ENCODE measurements around the gene ITGAD.

- no peak for TF ChIP-seq CTCF (tag by site-specific recombination; IDR thresholded peaks at IDR 0.05)
- TF ChIP-seq, protein P1, sequence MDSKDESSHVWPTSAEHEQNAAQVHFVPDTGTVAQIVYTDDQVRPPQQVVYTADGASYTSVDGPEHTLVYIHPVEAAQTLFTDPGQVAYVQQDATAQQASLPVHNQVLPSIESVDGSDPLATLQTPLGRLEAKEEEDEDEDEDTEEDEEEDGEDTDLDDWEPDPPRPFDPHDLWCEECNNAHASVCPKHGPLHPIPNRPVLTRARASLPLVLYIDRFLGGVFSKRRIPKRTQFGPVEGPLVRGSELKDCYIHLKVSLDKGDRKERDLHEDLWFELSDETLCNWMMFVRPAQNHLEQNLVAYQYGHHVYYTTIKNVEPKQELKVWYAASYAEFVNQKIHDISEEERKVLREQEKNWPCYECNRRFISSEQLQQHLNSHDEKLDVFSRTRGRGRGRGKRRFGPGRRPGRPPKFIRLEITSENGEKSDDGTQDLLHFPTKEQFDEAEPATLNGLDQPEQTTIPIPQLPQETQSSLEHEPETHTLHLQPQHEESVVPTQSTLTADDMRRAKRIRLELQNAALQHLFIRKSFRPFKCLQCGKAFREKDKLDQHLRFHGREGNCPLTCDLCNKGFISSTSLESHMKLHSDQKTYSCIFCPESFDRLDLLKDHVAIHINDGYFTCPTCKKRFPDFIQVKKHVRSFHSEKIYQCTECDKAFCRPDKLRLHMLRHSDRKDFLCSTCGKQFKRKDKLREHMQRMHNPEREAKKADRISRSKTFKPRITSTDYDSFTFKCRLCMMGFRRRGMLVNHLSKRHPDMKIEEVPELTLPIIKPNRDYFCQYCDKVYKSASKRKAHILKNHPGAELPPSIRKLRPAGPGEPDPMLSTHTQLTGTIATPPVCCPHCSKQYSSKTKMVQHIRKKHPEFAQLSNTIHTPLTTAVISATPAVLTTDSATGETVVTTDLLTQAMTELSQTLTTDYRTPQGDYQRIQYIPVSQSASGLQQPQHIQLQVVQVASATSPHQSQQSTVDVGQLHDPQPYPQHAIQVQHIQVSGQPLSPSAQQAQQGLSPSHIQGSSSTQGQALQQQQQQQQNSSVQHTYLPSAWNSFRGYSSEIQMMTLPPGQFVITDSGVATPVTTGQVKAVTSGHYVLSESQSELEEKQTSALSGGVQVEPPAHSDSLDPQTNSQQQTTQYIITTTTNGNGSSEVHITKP (tag by site-specific recombination; IDR thresholded peaks at IDR 0.05), result no peak
- no peak for TF ChIP-seq ZNF785 (tag by site-specific recombination; IDR thresholded peaks at IDR 0.05)
- no peak for TF ChIP-seq ZNF335 (tag by site-specific recombination; conservative IDR thresholded peaks at IDR 0.05)
- no peak for TF ChIP-seq ZNF350 (tag by site-specific recombination; IDR thresholded peaks at IDR 0.05)
- no peak for TF ChIP-seq ZNF670 (tag by site-specific recombination; IDR thresholded peaks at IDR 0.05; ENCODE audit: low read depth)
- no peak for TF ChIP-seq ZNF114 (tag by site-specific recombination; IDR thresholded peaks at IDR 0.05)
- TF ChIP-seq, protein P2, sequence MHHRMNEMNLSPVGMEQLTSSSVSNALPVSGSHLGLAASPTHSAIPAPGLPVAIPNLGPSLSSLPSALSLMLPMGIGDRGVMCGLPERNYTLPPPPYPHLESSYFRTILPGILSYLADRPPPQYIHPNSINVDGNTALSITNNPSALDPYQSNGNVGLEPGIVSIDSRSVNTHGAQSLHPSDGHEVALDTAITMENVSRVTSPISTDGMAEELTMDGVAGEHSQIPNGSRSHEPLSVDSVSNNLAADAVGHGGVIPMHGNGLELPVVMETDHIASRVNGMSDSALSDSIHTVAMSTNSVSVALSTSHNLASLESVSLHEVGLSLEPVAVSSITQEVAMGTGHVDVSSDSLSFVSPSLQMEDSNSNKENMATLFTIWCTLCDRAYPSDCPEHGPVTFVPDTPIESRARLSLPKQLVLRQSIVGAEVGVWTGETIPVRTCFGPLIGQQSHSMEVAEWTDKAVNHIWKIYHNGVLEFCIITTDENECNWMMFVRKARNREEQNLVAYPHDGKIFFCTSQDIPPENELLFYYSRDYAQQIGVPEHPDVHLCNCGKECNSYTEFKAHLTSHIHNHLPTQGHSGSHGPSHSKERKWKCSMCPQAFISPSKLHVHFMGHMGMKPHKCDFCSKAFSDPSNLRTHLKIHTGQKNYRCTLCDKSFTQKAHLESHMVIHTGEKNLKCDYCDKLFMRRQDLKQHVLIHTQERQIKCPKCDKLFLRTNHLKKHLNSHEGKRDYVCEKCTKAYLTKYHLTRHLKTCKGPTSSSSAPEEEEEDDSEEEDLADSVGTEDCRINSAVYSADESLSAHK (tag by site-specific recombination; IDR thresholded peaks at IDR 0.05), result no peak
- no peak for TF ChIP-seq YY1 (tag by site-specific recombination; IDR thresholded peaks at IDR 0.05)
- no peak for TF ChIP-seq ZNF768 (tag by site-specific recombination; IDR thresholded peaks at IDR 0.05)
- no peak for TF ChIP-seq ZNF274 (IDR thresholded peaks at IDR 0.05; ENCODE audit: low read length)
- TF ChIP-seq ZNF274 (tag by site-specific recombination; IDR thresholded peaks at IDR 0.05; ENCODE audit: borderline replicate concordance), result no peak
Measured at GRCh38 chr16:31412750-31413149, 19.6 kb downstream of the ITGAD start.
